Fibroblast of skin of back (primary cell): Measurements from ENCODE around the gene RASSF3. TPM values are rescaled to one million over a fixed set of nuclear protein-coding genes. Genes with fewer than 3 reads are reported as not detected.
"Not testable (repeated sequence)": the region's sequence is repeated elsewhere in the genome, so short reads cannot be mapped to it uniquely, and the experiment has no call there.

ENCODE experiments used
- DNase-seq: peaks from one replicate; pipeline ENCODE4 v3.0.0-alpha.2; 2013
- polyA plus RNA-seq, 2 experiments: library from polyadenylated mRNA; unstranded; fragments of 120-200 nt; gene quantifications; one replicate each; pipeline ENCODE4 v1.2.1, GENCODE V29; 2013; ENCODE audit not compliant: insufficient read length in 2 of 2

Gene RASSF3
- polyA plus RNA-seq (2013, experiment 1 of 2; ENCODE audit: insufficient read length), result 17.6 TPM
- polyA plus RNA-seq (2013, experiment 2 of 2; ENCODE audit: insufficient read length), result 29.4 TPM

DNA sequence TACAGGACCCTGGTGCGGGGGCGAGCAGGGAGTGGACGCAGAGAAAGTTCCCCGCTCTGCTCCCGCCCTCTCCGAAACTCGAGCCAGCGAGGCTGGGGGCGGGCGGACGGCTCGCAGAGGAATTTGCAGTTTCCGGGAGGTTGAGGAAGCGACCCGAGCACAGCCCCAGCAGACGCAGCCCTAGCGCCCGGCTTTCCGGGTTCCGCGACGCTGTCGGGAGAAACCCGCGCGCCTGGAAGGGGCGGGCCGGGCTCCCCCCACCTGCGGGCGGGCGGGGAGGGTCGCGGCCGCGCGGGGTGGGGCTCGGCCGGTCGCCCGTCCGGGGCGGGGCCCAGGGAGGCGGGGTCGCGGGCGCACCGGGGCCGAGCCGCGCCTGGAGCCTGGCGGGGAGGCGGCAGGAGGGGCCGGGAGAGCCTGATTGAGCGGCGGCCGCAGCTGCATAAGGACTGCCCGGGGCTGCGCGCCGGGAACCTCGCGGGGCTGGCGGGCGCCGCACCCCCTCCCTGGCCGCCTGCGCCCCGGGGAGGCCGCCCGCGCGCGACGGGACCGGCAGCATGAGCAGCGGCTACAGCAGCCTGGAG is at the start of gene RASSF3:
RASSF3 (plus strand) TSS at position 417 of the 581 bp plus-strand sequence; CDS start at position 555, 138 bp downstream.
- DNase-seq, result peak; percentile 59

DNA sequence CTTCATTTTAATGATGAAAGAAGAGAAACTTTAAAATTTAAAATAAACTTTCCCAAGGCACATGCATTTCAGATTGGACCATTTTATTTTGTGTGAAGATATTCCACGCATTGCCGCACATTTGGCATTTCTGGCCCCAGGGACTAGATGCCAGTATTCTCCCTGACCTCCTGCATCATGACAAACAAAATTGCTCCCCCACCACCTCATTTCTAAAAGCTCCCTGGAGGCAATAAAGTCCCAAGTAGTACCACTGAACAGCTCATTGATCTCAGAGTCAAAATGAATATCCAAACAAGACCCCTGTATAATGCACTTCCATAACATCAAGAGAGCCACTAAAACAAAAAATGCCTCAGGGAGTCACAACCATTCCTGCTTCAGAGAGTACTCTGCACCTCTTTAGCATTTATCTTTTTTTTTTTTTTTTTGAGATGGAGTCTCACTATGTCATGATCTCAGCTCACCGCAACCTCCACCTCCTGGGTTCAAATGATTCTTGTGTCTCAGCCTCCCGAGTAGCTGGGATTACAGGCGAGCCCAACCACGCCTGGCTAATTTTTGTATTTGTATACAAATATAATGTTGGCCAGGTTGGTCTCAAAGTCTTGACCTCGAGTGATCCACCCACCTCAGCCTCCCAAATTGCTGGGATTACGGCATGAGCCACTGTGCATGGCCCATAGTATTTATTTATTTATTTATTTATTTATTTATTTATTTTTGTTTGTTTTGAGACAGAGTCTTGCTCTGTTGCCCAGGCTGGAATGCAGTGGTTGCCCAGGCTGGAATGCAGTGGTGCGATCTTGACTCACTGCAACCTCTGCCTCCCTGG is 48.8 kb upstream of the RASSF3 start:
- DNase-seq, result no peak

- DNase-seq, result peak; percentile 66
These were observed 44.2 kb upstream of the RASSF3 start for GRCh38 chr12:64566122-64566521.

- DNase-seq, result no peak
These were observed 43.3 kb upstream of the RASSF3 start for GRCh38 chr12:64566831-64567517.

DNA sequence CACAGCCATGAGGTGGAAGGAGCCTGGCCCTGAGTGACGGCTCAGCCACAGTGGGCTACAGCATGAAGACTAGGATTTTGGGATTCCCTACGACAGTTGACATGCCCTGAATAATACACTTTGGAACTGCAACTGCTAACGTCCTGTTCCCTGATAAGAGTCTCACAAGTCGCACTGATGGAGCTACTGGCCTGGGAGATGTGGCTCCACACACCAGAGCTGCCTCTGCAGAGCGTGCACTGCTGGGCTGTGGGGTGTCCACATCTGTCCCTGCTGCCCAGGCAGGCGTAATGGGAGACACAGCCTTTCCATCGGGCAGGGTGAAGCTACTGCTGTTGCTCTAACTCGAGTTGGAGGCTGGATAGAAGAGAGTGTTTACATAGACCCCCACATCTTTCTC is 42.7 kb upstream of the RASSF3 start:
- no peak for DNase-seq

DNA sequence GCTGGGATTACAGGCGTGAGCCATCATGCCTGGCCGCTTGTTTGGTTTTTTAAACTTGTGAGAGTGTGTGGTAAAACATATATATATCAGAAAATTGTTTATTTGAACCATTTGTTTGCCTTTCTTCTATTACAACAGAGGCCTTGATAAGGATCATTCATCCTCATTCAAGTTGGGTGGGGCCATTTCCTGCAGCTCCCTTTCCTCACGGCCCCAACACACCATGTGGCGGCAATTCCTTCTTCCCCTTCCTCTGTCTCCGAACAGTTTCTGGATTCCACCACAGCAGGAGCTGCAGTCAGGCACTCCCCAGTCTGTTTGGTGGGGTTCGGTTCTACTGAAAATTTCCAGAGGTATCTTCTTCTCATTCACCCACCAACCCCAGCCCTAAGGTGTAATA is 42.0 kb upstream of the RASSF3 start:
- DNase-seq, result no peak

DNA sequence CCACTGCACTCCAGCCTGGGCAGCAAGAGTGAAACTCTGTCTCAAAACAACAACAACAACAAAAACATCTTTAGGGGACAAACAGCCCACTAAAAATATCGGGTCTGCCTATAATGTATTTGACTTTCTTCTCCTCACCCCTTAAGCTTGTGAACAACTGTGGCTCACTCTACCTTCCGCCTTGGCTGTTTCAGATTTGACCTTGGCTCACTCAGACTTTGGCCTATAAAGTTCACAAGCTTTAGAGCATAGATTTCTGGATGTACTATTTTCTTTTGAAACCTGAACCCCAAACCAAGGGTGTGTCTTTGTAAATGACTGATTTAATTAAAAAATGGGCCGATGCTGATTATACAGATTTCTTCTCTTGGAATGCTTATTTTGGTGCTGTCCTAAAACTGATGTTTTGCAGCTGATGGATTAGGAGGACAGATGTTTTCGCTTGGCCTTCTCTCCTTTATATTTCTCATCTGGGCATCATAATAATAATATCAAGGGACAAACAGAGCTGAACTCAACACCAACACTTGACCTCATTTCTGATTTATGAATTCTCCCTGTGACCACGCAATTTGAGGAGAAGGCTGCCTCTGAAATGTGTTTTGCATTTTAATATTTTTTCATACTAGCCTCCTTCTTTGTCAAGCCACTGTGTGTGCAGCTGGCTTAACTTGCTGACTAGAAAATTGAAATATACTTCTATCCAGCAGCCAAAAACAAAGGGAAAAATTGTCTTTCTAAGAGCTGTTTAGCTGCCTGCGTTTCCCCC is 40.2 kb upstream of the RASSF3 start:
- DNase-seq, result no peak

GRCh38 chr12:64571411-64571810 is 38.9 kb upstream of the RASSF3 start:
- no peak for DNase-seq

DNA sequence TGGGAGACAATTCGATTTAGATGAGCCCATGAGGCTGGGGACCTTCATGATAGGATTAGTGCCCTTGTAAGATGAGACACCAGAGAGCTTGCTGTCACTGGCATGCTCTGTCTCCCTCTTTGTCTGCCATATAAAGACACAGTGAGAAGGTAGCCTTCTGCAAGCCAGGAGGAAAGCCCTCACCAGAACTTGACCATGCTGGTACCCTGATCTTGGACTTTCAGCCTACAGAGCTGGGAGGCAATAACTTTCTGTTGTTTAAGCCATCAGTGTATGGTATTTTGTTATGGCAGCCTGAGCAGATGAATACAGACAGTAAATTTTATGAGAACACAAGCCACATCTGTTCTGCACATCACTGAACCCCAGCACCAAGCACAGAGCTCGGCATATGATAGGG is 38.1 kb upstream of the RASSF3 start:
- no peak for DNase-seq

DNA sequence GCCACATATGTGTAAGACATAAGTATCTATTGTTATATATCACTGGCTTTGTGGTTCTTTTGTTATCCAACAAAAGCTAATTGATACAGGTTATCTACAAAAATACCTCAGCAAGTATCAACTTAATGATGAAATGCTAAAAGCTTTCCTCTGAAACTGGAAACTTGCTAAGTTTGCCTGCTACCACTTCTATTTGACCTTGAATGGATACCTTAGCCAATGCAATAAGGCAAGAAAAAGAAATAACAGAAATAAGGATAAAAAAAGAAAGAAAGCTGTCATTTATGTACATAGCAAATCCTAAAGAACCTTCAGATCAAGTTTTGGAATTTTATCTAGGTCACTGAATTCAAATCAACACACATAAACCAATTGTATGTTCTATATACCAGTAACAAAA is 35.5 kb upstream of the RASSF3 start:
- DNase-seq, result no peak

DNA sequence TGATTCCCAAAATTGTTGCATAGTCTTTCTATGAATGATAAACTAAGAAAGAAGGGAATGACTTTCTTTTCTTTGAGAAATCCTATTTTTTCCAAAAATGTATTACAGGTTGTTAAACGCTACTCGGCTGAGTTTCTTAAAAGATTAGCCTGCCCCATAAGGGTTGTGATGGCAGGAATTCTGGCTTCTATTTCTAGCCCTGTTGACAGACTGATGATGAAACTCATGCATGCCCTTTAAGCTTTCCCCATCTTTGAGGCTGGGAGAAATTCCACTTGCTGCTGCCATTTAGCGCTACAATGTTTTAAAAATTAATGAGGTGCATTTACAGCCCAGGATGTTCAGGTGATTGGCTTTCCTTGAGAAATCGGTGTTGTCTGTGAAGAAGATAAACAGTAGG is 33.2 kb upstream of the RASSF3 start:
- DNase-seq, result no peak

DNA sequence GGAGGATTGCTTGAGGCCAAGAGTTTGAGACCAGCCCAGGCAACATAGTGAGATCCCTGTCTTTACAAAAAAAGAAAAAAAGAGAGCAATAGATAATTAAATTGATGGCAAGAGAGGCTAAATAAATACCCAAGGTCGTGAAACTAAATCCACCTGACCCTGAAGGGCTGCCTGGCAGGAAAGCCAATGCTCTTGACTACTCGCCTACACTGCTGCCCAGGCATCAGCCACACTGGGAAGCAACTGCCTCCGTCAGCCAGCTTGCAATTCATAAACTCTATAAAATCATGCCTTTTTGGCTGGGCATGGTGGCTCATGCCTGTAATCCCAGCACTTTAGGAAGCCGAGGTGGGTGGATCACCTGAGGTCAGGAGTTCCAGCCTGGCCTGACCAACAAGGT is 31.7 kb upstream of the RASSF3 start:
- DNase-seq, result no peak

DNA sequence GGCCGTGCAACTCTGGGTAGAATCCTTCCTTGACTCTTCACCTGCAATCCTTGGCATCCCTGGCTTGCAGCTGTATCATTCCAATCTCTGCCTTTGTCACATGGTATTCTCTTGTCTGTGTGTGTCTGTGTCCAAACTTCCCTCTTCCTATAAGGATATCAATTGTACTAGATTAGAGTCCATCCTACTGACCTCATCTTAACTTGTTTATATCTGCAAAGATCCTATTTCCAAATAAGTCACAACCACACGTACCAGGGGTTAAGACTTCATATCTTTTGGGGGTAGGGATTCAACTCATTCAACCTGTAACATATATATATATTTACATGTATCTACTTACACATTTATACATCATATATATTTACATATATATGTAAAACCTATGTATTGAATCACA is 29.6 kb upstream of the RASSF3 start:
- DNase-seq, result no peak

GRCh38 chr12:64582114-64582513 is 28.2 kb upstream of the RASSF3 start:
- DNase-seq, result no peak

- no peak for DNase-seq
These were observed 27.4 kb upstream of the RASSF3 start for GRCh38 chr12:64582862-64583261.

GRCh38 chr12:64583395-64583770 is 26.9 kb upstream of the RASSF3 start:
- not testable (repeated sequence) for DNase-seq

DNA sequence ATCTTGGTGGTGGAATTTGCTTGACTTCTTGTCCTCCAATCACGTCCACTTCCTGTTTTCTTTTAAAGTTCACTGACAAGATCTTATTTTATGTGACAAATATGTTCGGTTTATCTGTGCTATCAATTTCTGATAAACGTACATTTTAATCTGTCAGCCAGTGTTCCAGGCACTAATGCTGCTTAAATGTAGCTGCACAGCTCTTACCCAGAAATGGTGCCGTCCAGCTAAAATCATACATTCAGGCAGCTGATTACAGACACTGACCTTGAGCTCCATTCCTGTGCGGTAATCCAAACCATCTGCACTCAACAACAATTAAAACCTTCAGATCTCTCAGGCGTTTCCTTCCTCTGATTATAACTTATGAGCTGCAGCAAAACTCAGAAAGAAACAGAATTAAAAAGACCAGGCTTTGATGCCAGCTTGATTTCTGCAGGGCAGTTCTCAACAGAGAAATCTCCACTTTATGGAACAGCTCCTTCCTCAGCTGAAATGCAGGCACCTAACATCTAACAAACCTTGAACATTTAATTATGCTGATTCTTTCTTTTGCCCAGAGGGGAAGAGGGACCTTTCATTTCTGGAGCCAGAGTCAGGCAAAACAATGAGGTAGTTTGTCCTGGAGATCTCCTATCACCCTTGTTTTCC is 26.4 kb upstream of the RASSF3 start:
- DNase-seq, result no peak

DNA sequence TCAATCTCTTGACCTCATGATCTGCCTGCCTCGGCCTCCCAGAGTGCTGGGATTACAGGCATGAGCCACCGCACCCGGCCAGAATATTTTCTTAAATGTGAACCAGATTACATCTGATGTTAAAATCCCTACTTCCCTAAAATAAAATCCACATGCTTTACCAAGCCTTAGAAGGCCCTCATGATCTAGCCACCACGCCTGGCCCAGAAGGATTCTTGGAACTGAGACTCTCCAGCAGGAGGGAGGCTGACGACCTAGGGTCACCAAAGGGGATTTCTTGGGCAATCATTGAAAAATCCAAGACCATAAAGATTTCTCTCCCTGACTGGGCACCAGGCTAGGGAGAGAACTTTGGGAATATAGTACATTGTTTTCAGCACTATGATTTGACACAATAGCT is 25.2 kb upstream of the RASSF3 start:
- no peak for DNase-seq

DNA sequence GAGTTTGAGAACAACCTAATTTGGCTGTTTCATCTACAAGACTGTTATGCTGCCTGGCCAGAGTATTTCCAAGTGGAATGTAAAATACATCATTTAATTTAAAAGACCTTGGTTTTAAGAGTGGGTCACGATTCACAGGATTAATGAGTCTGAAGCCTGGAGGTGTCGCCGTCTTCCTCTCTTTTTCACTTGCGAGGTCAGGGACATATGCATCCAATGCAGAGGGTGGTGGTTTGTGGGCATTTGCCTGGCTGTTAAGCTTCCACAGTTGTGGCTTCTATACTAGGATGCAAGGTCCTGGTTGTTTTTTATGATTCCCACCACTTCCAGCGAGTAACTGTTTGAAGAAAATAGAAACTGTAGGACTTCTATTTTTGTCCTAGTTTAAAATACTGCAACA is 22.8 kb upstream of the RASSF3 start:
- DNase-seq, result no peak

DNA sequence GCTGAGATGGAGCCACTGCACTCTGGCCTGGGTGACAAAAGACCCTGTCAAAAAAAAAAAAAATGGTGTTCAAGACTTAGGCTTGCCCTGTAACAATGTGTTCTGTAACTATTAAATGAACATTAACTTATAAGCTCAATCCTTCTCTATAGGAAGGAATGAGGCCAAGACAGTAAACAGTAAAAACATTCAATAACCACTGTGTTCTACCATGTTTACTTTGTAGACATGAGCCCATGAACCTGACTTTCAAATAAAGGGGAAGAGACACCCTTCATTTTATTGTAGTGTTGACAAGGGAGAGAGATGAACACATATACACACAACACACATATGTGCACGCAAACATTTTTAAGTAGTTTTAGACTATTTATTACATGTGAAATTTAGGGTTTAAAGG is 20.1 kb upstream of the RASSF3 start:
- DNase-seq, result no peak

DNA sequence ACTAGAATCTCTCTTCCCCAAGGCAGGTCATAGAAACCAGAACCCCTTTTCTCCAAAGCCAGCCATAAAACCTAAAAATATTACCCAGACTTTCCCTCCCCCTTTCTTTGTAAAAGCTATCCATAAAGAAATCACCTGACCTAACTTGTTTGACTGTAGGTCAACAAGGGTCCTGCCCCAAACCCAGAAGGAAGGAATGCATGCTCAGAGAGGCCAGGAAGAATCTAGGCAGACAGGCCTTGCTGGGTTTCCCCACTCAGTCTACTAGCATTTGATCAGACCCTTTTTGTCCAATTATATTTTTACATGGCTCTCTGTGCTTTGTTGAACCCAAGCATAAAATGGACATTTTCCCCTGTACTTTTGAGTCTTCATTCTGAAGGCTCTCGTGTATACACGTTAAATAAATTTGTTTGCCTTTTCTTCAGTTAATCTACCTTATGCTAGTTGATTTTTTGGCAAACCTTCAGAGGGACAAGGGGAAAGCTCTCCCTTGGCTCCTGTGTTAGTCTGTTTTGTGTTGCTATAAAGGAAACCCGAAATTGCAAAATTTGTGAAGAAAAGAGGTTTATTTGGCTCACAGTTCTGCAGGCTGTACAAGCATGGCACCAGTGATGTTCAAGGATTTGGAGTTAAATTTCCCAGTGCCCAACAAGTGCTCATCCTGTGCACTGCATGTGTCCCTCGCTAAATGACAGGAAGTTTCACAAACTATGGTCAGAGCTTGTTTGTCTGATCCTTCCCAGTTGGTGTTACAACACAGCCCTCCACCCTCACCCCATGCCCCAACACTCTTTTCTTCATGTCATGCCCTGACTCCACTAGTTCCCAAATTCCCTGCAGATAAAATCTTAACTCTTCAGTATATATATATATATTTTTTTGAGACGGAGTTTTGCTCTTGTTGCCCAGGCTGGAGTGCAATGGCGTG is 14.2 kb upstream of the RASSF3 start:
- DNase-seq, result no peak
